AG20443 (cell line): ENCODE data around the gene CFL1.
"Not testable (repeated sequence)": the region's sequence is repeated elsewhere in the genome, so short reads cannot be mapped to it uniquely, and the experiment has no call there.

Experiments
- DNase-seq: peaks from one replicate; pipeline ENCODE4 v3.0.0; 2012; ENCODE audit warnings: low spot score, mixed read lengths

The CFL1 gene

DNA sequence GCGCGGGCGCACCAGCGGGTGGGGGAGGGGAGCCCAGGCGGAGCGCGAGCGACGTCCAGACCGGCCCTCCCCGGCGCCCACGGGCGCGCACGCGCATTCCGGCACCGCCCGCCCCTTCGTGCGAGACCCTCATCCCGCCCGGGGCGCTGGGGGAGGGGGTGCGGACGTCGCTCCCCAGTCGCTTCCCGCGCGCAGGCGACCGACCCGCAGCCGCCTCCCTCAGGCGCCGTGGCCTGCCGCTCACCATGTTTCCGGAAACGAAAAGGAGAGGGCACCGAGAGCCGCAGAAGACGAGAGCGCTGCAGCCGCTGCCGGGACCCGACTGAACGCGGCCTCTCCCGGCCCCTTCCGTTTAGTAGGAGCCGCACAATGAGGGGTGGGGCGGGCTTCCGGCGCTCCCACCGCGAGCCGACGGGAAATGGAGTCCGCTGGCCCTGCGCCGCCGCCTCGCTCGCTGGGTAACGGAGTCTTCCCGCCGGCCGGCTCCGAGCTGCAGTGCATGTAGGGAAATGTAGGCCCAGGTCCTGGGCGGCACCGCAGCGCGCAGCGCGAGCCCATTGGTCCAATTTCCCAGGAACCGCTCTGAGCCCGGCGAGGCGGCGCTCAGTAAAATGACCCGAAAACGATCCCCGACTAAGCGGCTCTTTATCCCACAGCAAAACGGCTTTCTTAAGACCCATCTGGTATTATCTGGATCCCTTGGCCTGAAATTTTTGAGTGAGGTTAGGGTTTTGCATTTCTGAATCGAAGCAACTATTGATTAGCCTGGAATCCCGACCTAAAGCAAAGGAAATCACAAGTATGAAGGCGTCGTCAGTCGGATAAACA, at the start of gene CFL1:
CFL1 (minus strand) TSS at position 328 of the 828 bp plus-strand sequence; CDS start at position 247, 81 bp downstream.
- DNase-seq = peak; percentile 92

DNA sequence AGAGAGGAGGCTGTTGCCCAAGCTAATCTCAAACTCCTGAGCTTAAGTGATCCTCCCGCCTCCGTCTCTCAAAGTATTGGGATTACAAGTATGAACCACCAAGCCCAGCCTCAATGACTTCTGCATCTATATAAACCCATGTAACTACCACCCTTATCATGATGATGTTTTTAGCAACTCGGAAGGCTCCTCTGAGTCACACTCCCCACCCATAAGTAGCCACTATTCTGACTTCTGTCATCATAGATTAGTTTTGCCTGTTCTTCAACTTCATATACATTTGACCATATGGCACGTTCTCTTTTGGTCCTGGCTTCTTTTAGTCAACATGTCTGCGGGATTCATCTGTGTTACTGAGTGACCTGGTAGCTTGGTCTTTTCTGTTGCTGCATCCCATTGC, 48.6 kb upstream of the CFL1 start:
- no peak for DNase-seq

DNA sequence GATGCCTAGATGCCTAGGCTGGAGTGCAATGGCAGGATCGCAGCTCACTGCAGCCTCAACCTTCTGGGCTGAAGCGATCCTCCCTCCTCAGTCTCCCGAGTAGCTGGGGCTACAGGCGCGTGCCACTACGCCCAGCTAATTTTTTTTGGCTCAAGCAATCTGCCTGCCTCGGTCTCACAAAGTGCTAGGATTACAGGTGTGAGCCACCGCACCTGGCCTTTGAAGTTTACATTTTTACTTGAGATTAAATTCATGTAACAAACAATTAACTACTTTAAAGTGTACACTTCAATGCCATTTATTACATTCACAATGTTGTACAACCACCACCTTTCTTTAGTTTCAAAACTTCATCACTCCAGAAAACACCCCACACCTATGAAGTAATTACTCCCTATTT, 45.7 kb upstream of the CFL1 start:
- no peak for DNase-seq

DNA sequence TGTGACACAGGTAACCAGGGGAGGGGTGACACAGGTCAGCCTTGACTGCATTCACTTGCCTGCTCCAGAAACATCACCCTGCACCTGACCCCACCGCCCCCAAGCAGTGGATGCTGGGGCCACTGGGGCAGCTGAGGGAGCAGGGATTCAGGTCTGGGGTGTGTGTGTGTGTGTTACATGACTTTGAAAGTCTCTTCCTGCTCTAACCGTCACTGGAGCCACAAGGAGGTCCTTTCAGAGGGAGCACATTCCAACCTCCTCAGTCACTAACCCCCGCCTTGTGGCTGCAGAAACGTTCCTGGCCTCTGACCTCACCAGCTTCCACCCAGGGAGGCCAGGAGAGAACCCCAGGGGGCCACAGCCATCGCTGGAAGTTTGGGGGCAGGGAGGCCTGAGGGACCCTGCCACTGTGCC, 45.1 kb upstream of the CFL1 start:
- peak; percentile 86 for DNase-seq

DNA sequence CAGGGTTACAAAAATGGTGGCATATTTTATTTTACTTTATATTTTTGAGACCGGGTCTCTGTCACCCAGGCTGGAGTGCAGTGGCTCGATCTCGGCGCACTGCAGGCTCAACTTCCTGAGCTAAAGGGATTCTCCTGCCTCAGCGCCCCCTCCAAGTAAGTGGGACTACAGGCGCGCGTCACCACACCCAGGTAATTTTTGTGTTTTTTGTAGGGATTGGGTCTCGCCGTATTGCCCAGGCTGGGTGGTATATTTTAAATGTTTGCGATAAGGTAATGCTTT, 42.9 kb upstream of the CFL1 start:
- no peak for DNase-seq

DNA sequence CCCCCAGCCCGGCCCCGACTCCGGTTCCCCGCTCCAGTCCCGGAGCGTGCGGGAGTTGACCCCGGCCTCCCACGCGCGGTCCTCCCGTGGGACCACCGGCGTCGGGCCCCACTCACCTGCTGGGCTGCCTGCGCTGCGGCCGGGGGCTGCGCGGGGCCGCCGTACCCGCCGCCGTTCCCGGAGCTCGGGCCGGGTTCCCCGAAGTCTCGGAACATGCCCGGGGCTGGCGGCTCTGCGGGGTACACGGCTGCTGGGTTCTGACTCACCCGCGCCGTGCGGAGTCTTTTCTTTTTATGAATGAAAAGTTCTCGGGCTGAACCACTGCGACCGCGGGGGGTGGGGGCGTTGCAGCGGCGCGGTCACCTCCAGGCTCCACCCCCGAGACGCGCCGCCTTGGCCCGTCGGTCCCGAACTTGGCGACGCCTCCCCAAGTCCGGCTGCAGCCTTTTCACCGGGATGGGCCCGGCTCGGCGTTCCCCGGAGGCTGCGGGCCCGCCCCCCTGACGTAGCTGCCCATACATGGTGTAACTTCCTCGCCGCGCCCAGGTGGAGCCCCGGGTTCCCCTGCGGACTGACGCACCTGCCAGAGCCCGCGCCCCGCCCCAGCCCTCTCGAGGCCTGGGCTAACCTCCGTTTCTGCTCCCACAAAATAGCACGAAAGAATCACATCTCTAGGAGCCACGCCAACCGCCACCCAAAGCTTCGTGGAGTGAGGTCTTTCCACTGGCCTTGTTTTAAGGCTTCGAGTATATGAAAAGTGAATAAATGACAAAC, 42.3 kb upstream of the CFL1 start, which contains the start of gene FOSL1:
FOSL1 (minus strand) TSS at position 264 of the 774 bp plus-strand sequence; CDS start at position 215, 49 bp downstream.
- peak; percentile 95 for DNase-seq

DNA sequence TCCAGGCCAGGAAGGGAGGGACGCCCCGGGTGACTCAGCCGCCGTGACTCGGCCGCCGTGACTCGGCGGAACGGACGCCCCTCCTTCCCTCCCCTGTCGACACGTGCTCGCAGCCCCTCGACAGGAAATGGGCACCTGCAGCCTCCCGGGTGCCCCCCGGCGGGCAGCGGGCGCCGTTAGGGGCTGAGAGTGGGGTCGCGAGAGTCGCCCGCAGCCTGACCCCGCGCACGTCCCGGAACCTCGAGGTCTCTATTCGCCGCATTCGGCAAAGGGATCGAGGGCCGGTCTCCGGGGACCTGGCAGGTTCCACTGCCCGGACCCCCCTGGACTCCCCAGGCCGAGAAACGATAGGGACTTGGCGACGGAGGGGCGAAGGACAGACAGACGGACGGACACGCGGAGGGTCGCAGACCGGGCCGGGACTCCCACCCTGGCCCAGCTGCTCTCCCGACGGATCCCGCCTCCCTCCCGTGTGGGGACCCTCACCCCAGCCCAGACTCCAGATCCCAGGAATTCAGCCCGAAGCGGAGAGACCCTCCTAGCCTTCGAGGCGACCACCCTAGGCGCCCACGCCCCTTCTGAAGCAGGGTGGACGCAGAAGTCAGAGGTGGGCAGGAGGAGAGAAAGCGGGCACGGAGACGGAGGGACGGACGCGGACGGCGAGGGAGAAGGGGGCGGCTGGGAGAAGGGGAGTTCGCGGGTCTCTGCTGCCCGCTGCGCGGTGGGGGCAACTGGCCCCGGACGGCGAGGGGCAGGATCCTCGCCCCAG, 41.6 kb upstream of the CFL1 start:
- DNase-seq = peak; percentile 84

DNA sequence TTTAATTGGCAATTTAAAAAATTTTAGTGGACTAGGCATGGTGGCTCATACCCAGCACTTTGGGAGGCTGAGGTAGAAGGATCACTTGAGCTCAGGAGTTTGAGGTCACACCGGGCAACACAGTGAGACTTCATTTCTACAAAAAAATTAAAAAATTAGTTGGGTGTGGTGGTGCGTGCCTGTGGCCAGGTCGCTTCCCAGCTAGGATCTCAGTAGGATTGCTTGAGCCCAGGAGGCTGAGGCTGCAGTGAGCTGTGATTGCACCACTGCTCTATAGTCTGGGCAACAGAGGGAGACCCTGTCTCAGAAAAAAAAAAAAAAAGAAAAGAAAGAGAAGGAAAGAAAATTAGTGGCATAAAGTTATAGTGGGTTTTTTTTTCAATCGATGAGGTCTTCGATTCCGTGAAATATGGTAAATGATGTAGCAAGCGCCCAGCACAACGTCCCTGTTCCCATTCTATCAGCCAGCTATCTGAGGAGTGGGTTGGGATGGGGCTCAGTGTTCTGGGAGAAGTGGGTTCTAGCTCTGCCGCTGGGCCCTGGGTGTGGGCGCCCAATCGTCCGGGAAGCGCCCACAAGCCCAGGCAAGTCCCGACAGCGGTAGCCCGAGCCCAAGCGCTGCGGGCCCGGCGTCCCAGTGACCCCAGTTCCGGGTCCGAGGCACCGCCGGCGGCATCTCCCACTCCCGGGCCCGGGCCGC, 40.8 kb upstream of the CFL1 start:
- DNase-seq = no peak

DNA sequence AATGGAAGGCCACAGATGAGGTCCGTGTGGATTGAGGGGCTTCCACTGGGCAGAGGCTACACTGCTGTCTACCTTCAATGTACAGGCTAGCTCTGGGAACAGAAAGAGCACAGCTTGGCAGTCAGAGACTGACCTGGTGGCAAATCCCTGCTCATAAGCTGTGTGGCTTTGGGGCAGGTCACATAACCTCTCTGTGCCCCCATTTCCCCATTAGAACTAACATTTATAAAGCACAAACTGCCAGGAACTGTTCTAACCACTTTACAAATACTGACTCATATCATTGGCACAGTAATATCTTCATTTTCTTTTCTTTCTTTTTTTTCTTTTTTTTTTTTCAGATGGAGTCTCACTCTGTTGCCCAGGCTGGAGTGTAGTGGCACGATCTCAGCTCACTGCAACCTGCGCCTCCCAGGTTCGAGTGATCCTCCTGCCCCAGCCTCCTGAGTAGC, 39.1 kb upstream of the CFL1 start:
- DNase-seq = no peak

DNA sequence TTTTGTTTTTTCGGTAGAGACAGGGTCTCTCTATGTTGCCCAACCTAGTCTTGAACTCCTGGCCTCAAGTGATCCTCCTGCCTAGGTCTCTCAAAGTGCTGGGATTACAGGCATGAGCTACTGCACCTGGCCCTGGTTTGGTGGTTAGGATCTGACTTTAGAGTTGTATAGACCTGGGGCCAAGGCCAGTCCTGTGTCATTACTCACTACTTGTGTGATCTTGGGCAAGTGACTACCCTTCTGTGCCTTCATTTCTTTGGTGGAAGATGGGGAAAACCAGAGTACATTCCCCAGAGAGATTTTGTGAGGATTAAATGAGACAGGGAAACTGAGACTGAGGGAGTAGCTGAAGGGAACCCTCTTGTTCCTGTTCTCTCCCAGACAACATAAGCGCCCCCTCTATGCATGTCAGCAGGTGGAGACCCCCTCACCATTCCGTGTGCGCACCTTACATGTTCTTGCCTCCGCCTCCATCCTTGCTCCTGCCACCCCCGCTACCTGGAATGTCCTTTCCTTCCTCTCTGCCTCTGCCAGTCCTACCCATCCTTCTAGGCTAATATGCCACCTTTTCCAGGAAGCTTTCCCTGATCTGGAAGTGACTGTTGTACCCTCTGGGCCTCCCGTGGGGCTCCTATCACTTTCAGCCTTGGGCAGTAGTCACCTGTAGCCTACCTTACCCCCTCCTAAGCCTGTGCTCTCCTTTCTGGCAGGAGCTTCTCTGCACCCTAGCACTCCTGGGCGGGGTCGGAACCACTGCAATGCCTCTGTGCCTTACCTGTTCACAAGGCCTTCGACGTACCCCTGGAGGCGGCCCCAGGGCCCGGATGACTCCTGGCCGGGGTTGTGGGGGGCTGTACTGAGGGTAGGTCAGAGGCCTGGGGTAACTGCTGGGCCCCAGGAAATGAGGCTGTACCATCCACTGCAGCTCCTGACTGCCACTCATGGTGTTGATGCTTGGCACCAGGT, 38.3 kb upstream of the CFL1 start:
- DNase-seq = no peak

DNA sequence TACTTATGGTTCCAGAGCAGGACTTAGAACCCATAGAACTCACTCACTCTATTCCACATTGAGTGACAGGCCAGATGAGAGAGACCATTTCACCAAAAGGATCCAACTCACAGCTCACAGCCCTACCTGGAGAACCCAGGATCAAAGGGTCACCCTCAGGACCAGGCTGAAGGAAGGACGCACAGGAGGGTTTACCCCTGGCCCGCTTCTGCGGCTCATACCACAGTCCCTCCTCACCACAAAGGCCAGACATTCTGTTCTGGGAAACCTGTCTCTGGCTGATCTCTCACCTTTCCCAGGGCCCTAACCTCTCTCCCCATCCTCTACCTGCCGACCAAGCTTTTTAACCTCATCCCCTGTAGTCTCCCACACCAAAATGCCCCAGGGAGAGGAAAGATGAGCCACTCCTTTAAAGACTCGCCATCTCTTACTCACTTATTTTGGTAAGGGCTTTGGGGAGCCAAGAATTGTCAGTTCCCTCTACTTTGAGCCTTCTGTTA, 37.6 kb upstream of the CFL1 start:
- DNase-seq = no peak

DNA sequence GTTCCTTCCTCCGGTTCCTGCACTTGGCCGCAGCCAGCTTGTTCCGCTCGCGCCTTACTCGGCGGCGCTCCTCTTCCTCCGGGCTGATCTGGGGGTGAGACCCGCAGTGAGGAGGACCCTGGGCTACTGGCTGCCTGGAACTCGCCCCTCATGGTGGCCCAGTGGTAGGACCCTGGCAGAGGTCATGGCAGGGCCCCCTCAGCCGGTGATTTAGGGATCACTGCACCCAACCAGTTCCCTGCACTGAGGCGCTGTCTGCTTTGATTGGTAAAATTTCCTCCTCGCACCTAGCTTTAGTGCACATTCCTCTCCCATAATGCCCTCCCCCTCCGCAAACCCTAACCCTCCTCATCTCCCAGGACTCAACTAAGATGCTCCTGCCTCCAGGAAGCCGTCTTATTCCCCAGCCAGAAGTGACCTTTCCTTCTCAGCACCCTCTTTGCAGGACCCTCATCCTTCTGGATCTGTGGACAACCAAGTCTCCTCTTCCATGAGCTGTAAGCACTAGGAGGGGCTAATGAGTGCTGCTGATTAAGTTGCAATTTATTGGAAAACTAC, 36.1 kb upstream of the CFL1 start:
- no peak for DNase-seq

DNA sequence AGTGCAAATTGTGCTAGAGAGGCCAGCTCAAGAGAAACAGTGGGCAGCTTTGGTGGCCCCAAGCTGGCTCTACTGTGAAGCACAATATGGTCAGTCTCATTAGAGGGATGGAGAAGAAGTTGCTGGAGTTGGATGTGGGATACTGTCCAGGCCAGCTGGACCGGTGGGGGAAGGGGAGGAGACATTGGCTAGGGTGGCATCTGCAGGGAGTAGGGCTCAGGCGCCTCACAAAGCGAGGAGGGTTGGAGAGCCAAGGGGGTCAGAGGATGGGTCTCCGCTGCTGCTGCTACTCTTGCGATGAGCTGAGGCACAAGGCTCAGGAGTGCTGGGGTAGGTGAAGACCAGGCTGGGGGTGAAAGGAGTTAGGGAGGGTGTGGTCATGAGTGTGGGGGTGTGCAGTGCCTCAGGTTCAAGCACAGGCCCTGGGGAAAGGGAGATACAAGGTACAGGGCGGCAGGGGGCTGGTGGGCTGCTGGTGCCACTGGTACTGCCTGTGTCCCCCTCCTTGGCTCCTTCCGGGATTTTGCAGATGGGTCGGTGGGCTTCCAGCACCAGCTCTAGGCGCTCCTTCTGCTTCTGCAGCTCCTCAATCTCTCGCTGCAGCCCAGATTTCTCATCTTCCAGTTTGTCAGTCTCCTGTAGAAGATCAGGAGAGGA, 34.8 kb upstream of the CFL1 start:
- no peak for DNase-seq

DNA sequence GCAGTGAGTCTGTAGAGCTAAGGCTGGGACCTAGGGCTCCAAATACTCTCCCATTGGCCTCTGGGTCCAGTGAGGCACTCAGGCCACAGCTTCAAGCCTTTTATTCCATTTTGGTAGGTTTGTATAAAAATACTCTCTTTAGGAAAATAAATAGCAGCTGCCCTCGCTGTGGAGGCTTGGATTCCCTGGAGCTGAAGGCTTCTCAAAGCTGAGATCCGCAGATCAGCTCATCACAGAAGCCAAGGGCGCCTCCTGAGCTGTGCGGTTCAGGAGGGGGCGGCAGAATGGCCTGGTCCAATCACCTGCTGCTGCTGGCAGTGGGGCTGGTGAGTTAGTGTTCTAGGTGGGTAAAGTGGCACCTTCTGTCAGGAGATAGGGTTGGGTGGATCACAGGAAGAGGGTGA, 34.2 kb upstream of the CFL1 start:
- DNase-seq = not testable (repeated sequence)

DNA sequence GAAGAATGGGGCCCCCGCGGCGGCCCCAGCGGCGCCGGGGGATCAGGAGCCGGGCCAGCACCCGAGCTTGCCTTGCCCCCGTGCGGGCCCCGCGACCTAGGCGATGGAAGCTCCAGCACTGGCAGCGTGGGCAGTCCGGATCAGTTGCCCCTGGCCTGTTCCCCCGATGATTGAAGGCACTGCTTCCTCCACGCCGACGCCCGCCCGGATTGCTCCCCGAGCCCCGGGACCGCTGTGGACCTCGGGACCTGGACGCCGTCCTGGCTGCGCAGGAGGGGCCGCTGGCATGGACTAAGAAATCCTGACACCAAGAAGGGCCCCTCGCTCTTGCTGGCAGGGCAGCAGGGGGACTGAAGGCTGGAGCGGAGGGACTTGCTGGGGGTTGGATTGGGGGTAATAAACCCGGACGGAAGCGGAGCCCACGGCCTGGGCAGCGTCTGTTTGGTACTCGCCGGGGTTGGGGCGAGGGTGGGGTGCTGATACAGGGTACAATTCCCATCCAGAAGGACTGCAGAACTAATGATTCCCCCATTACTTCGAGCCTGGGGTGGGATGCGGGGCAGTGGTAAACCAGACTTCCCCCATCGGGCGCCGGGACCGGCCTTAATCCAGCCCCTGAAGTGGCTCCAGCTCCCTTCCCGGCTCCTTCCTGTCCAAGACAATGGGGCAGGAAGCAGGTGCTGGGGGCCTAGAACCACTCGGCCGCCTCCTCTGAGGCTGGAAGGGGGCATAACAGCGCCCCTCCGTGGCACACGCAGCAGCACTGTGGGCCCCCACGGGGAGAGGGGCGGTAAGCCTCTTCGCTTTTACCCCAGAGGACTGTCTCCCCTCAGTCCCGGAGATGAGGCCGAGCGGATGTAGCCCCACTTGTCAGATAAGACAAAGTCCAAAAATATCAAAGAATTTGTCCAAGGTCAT, 33.5 kb upstream of the CFL1 start:
- DNase-seq = no peak

DNA sequence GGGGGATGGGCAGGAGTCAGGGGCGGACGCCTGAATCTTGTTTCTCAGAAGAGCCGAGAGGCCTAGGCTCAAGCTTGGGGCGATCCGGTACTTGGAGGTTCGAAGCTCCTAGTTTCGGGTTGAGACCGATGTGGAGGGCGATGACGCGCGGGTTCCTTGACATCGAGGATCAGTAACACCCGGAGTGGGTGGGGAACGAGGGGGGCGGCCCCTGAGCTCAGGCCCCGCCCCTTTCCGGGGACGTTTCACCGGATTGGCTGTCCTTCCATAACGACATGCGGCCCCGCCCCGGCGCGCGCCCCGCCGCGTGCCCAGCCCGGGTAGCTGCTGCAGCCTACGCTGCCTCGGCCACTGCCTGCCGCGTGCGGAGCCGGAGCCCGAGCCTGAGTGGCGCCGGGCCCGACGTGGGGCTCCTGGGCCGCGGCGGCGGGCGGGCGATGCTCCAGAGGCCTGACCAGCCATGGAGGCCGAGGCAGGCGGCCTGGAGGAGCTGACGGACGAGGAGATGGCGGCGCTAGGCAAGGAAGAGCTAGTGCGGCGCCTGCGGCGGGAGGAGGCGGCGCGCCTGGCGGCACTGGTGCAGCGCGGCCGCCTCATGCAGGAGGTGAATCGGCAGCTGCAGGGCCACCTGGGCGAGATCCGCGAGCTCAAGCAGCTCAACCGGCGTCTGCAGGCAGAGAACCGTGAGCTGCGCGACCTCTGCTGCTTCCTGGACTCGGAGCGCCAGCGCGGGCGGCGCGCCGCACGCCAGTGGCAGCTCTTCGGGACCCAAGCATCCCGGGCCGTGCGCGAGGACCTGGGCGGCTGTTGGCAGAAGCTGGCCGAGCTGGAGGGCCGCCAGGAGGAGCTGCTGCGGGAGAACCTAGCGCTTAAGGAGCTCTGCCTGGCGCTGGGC, 32.6 kb upstream of the CFL1 start, which contains the start of gene CCDC85B:
CCDC85B (plus strand) TSS at position 350 of the 895 bp plus-strand sequence; CDS start at position 461, 111 bp downstream.
- DNase-seq = peak; percentile 94

DNA sequence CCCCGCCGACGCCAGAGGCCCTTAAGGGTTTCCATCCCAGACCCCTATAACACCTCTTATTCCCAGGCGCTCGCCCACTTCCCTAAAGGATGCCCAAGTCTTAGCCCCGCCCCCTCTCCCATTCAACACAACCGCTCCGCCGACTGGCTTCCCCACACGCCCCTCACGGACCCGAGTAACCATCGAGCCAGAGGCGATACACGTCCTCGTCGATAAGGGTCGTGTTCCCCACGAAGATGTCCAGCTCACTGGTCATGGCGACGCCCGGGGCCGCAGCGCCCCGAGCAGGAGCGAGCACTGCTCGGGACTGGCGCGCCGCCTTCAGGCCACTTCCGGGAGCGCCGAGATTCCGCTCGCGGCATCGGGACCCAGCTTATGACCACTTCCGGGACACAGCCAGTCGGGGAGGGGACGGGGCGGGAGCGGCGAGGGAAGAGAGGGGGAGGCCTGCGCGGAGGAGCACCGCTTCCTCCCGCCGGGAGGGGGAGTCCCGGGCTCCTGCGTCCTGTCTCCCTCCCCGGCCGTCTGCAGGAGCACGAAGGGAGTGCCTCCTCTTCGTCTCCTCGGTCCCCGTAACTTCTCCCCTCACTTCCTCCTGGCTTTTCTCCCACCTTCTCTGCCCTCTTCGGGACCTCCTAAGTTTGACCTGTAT, 30.3 kb upstream of the CFL1 start, which contains the start of gene FIBP:
FIBP (minus strand) TSS at position 309 of the 652 bp plus-strand sequence; CDS start at position 256, 53 bp downstream.
- peak; percentile 97 for DNase-seq
